Stimulated activated CD8-positive, alpha-beta memory T cell treated with anti-CD3 and anti-CD28 coated beads, Interleukin-15, amount 100 ng/mL, for 4 hours (primary cell): Measurements from ENCODE around the gene TMEM40.
"Not testable (repeated sequence)": the region's sequence is repeated elsewhere in the genome, so short reads cannot be mapped to it uniquely, and the experiment has no call there.

Experiments
- DNase-seq, 2 donors: peaks; one replicate each; pipeline ENCODE4 v3.0.0-alpha.2; 2020; ENCODE audit warnings: low read depth in 2 of 2

Gene TMEM40

DNA sequence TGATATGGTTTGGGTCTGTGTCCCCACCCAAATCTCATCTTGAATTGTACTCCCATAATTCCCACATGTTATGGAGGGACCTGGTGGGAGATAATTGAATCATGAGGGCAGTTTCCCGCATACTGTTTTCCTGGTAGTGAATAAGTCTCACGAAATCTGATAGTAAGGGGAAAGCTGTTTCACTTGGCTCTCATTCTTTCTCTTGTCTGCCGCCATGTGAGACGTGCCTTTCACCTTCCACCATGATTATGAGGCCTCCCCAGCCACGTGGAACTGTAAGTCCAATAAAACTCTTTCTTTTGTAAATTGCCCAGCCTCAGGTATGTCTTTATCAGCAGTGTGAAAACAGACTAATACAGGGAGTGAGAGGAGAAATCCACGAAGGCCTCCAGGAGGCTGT, 16.9 kb upstream of the TMEM40 start:
- DNase-seq, result not testable (repeated sequence)

DNA sequence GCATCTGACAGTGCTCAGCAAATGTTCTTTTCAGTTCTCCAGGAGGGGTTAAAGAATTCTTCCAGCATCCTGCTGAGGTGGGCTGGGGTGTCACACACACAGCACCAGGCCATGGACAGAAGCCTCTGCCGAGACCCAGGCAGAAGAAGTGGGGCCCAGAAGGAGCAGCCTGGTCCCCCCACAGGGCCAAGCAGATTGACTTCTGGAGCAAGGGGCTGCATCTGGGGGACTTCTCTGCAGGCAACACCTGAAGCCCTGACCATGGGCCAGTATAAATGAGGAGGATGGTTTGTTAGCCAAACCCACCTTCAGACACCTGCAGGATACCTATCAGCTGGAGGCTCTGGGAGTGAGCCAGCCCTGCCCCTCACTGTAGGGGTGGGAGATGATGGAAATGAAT, 16.2 kb upstream of the TMEM40 start:
- no peak for DNase-seq

DNA sequence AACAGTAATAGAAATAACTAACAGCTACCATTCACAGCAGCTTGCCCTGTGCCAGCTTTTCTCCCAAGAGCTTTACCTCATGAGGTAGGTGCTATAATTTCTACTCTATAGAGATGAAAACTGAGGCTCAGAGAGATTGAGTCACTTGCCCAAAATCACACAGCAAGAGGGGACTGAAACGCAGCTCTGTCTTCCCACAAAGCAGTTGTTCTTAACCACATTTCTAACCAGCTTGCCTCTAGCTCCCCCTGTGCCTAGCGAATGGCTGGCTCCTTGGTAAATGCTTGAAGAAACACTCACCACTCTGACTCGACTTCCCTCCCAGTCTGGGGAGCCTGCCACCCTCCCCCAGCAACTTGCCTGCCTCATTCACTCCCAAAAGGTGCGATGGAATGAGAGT, 15.6 kb upstream of the TMEM40 start:
- DNase-seq, result no peak

DNA sequence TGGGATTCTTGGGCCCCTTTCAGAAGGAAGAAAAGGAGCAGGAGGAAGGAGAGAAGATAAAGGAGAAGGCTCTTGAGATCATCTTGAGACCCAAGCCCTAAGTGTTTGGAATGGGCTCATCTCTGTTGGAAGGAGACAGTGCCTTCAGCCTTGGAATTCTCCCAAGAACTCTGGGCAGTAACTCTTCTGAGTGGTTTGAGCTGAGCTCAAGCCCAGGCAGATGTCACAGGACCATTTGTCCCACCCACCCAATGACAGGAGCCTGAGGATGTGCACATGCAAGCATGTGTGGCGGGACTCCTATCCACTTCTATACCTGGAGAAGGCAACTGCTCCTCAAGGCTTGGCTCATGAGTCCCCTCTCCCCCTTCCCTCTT, 14.6 kb upstream of the TMEM40 start:
- no peak for DNase-seq

DNA sequence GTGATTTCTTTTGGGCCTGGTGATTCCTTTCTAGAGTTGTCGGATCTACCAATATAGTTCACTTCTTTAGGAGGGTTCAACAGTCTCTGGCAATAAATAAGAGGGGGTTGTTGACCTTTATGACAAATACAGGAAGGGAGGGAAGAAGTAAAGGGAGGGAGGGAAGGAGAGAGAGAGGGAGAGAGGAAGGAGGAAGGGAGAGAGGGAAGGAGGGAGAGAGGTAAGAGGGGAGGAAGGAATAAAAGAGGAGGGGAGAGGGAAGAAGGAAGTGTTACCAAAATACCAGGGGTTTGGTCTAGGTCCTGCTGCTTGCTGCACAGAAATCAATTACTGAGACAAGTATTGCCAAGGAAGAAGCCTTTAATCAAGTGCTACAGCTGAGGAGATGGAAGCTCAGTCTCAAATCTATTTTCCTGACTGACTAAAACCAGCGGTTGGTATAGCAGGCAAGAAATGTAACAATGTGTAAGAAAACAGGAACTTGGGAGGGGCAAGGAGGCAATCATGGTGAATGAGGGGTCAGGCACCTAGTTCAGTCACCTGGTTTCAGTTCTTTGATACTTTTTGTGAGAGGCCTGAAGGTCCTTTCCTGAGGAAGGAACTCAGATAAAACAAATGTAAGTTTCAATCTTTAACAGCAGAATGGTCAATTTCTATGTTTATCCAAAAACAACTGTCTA, 14.1 kb upstream of the TMEM40 start:
- DNase-seq, result no peak

DNA sequence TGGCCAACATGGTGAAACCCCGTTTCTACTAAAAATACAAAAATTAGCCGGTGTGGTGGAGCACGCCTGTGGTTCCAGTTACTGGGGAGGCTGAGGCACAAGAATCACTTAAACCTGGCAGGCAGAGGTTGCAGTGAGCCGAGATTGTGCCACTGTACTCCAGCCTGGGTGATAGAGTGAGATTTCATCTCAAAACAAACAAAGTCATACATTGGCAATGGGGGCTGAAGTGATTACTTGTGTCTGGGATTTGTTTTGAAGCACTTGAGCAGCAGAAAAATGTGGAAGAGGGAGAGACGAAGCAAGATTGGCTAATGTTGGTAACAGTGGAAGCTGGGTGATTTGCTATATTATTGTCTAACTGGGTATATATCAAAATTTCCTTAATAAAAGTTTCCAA, 13.4 kb upstream of the TMEM40 start:
- no peak for DNase-seq

DNA sequence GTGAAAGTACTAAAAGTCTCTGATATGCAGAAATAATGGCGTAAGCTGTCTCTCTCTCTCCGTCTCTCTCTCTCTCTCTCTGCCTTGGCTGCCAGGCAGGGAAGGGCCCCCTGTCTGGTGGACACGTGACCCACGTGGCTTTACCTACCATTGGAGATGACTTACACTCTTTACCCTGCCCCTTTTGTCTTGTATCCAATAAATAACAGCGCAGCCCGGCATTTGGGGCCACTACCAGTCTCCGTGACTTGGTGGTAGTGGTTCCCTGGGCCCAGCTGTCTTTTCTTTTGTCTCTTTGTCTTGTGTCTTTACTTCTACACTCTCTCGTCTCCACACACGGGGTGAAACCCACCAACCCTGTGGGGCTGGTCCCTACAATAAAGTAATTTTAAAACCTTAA, 12.2 kb upstream of the TMEM40 start:
- no peak for DNase-seq

DNA sequence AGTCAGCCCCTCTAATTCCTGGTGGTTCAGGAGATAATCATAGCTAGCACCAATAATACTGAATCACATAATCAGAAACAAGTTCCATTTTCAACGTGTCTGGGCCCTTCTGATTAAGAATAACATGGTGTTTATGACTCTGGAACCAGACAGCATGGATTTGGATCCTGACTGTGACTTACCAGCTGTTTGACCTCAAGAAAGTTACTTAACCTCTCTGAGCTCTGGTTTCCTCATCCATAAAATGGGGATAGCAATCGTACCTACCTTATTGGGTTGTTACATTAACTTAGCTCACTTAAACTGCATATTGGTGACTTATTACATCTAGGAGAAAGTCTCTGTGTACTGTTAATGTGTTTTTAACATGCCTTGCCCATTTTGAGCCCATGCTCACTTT, 10.7 kb upstream of the TMEM40 start:
- DNase-seq, result no peak

DNA sequence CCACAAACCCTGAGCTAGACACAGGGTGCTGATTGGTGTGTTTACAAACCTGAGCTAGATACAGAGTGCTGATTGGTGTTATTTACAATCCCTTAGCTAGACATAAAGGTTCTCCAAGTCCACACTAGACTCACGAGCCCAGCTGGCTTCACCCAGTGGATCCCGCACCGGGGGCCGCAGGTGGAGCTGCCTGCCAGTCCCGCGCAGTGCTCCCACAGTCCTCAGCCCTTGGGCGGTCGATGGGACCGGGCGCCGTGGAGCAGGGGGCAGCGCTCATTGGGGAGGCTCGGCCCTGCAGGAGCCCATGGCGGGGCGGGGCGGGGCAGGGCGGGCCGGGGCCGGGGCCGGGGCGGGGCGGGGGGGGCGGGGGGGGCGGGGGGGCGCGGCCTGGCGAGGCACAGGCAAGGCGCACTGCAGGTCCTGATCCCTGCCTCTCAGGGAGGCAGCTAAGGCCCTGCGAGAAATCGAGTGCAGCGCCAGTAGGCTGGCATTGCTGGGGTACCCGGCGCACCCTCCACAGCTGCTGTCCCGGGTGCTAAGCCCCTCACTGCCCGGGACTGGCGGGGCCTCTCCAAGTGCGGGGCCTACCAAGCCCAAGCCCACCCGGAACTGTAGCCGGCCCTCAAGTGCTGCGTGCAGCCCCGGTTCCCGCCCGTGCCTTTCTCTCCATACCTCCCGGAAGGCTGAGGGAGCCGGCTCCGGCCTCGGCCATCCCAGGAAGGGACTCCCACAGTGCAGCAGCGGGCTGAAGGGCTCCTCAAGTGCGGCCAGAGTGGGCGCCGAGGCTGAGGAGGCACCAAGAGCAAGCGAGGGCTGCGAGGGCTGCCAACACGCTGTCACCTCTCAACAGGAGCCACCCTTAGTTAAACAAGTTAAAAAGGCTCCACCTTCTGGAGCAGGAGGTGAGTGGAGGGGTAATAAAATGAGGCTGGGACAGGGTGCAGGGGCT, 9.8 kb upstream of the TMEM40 start:
- DNase-seq, result no peak

DNA sequence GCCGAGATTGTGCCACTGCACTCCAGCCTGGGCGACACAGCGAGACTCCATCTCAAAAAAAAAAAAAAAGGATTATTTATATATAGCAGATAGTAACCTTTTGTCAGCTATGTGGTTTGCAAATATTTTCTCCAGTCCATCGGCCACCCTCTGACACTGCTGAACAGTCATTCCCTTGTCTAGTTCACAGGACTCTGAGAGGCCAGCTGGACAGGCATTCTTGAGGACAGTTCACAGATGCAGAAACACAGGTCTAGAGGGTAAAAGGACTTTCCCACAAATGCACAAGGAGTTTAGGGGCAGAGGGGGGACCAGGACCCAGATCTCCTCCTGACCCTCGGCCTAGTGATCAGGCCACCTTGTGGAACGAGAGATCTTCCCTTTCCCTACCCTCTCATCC, 7.5 kb upstream of the TMEM40 start:
- DNase-seq, result no peak

DNA sequence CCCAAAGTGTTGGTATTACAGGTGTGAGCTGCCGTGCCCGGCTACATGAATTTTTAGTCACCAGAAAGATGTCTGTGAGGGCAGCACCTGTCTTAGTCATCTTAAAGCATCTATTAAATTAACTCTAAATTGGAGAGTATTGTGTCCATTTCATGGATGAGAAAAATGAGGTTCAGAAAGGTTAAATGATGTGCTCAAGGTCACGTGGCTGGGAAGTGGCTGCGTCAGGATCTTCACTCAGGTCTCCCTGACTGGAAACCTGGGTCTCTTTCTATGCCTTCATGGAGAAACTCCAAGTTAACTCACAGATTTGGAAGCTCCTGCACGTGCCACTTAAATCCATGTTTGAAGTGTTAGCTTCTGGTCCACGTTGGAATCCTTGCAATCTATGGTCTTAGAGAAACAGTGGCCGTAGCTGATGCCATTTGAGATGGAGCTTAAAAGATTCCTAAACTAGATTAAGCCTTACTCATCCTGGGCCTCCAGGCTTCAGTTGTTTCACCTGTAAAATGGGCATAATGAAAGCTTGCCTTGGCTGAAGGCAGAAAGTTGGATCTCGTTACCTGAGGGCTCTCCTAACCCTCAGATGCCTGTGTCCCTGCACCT, 5.2 kb upstream of the TMEM40 start:
- no peak for DNase-seq

DNA sequence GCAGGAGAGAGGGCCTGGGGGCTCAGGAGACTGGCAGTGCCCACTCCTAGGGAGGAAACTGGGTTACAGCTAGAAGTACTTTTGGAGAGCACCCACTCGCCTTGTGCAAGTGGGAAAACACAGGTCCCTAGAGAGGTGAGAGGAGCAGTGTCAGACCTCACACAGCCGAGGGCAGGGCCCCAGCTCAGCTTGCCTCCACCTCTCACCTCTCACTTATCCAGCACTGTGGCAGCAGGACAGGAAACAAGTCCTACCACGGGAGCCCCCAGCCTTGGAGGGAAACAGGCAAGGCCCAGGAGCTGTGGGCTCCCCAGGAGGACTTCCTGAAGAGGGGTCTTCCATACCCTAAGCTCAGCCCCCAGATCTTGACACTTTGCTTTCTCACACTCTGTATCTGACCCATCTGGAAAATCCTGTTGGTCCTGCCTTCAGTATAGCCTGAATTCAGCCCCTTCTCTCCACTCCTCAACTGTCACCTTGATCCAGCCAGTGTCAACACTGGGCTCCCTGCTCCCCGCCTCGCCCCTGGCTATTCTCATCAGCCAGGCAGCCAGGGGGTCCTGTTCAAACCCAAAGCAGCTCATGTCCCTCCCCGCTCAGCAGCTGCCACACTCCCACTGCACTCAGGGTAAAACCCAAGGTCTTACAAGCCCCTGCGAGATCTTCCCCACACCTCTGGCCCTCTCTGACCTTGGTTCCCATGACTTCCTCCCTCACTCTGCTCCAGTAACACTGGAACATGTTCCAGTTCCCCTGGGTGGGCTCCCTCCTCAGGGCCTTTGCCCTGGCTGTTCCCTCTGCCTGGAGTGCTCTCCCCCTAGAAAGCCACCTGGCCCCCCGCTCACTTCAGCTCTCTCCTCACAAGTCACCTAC, 870 bp upstream of the TMEM40 start:
- no peak for DNase-seq

DNA sequence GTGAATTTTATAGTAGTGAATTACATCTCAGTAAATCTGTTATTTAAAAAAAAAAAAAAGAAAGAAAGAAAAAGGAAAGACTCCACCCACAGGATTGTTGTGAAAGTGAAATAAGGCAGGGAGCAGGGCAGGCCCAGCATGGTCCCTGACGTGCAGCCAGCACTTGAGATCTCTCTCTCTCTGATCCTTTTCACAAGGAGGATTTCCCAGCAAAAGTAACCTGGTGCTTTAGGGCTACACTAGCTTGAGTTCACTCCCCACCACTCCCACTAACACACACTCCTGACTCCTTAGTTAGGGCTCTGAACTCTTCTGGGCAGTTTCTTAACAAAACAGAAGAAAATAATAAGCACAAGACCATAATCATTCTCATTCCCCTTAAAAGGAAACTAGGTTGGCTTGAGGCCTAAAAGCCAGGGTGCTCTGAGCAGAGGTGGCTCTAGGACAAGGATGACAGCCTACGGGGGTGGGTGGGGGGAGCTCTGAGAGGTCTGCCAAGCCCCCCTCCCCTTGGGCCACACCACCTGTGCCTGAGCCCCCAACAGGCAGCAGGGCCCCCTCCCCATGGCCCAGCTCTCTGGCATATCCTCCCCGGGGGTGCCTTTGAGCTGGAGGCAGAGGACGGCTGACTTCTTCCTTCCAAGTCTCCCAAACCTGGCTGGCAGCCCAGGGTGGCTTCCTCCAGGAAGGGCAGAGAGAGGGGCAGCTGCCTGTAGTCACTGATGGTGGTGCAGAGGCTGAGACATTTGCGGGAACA, 856 bp downstream of the TMEM40 start:
- DNase-seq, result no peak

DNA sequence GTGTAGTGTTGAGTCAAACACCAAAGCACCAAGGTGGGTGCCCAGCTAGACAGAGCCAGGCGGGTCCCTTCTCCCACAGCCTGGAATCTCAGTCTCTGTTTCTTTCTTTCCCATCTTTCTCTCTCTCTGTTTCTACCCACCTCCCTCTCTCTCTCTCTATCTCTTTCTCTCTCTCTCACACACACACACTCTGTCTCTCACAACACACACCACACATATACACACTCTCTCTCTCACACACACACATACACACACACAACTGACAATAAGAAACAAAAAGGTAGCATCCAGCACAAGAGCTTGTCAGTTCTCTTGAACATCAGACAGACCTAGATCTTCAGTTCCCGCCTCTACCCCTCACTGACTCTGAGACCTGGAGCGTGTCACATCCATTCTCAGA, 2.4 kb downstream of the TMEM40 start:
- no peak for DNase-seq

DNA sequence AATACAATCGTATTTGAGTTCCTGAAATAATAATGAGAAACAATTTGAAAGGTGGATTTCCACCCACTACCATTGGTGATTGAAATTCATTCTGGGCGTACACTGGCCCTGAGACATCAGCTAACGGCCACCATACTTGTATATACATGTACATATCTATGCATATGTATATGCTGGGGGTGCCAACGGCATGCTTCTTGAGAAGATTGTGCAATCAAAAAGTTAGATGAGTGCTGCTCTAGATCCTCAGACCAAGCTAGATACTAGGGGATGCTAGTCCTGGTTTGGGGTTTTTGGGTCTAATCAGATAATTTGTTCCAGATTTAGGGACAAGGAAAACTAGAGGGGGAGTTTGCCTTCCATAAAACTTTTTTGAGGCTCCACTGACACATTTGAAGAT, 2.9 kb downstream of the TMEM40 start:
- DNase-seq, result no peak

DNA sequence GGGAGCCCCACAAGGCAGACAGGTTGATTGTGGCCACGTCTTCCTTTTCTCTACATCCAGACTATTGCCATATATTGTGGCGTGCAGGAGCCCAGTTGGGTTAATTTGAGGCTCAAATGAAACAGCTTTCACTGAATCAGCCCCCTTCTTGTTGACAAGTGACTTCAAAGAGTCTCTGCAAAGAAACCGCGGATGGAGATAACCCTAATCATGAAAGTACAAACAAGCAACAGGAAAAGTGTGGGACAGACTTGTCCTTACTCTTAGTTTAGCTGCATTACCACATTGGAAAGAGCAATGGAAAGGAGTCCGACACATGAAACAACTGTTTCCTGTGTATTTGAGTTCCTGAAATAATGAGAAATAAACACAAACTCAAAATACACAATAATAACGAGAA, 3.3 kb downstream of the TMEM40 start:
- no peak for DNase-seq

DNA sequence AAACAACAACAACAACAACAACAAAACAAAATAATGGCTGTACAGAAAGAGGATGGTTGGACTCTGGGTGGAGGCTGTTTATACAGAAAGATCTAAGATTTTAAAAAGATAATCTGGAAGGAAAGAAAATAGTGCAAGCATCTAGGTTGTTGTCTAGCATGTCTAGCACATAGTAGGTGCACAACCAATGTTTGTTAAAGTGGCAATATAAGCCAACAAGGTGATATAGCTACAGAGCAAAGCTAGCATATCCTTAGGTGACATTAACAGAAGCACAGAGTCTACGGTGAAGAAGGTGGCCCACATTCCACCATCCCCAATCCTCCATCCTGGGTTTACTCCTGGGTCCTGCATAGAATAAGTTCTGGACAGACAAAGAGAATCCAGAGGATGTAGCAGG, 4.7 kb downstream of the TMEM40 start:
- DNase-seq, result no peak

DNA sequence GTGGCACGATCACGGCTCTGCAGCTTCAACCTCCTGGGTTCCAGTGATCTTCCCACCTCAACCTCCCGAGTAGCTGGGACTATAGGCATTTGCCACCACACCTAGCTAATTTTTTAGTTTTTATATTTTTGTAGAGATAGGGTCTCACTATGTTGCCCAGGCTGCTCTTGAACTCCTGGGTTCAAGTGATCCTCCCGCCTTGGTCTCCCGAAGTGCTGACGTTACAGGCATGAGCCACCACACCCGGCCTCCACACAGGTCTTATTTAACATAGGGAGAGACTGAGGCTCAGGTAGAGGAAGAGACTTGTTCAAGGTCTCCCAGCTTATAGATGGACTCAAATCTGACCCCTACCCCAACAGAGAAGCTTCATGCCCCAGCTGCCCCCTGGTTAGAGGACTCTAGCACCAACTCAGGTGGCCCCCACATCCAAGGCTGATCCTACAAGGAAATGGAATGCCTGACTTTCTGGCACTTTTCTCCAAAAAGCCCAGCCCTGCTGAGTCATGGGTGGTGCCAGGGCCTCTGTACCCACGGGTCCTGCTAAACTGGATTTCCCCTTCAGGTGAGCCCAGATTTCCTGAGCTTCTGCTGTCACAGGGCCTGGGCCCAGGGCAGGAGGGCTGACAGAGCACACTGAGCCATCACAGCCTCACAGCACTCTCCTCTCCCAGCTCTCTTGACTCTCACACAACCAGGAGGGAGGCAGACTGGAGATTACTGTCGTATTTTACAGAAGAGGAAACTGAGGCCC, 5.6 kb downstream of the TMEM40 start:
- no peak for DNase-seq

DNA sequence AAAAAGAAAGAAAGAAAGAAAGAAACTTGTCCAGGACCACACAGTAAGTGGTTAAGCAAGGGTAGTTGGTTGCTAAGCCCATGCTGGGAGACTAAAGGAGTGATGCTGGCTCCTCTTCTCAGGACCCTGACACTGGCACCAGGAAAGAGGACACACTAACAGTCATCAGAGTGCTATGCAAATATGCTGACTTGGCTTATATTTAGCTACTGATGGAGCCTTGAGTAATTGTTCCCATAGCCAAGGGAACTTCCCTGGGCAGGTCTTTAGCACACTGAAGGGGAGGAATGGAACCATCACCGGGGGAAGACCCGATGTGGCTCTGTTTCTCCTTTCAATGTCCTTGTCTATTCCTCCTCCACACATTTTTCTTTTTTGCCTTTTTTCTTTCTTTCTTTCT, 6.2 kb downstream of the TMEM40 start:
- DNase-seq, result no peak

DNA sequence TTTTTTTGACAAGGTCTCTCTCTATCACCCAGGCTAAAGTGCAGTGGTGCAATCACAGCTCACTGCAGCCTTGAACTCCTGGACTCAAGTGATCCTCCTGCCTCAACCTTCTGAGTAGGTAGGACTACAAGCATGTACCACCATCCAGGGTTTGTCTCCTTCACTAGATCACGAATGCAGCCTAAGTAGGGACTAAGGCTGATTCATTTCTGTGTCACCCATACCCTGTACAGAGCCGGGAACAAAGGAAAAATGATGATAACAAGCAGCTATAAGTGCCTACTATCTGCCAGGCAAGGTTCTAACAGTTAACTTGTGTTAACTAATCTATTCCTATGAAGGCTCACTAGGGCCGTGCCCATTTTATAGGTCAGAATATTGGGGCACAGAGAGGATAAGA, 7.0 kb downstream of the TMEM40 start:
- DNase-seq, result no peak

DNA sequence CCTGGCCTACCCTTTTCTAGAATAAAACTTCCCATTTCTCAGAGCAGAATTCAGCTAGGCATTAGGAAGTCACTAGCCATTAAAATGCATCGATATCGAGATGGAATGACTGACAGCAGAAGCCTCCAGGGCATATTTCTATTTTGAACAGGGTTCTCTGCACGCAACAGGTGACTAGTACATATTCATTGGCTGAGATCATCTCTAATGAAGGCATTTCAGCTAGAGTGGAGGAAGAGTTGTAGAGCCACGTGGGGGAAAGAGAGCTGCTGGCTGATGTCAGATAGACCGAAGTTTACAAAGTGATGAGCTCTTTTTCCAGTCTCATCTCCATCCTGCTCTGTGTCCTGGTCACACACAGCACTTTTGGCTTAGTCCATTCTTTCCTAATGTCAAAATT, 7.5 kb downstream of the TMEM40 start:
- no peak for DNase-seq
